Measurements from ENCODE around the gene TSSC4.
"Not testable (repeated sequence)": the region's sequence is repeated elsewhere in the genome, so short reads cannot be mapped to it uniquely, and the experiment has no call there.

Gene TSSC4

DNA sequence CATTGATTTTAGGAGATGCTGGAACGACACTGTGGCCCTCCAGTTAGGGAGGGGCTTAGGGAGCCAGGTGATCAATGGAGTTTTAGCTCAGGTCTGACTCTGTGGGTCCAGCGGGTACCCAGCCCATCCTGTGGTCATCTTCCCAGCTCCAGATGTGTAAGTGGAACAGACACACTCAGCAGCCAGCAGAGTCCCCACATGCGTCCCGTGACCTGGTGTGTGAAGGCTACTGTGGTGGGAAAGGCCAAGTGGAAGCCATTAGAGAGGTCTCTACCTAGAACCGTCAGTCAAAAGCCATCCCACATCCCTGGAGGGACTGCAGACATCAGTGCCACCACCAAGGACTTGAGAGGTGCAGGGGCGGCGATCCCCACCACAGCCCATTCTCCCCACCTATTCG, 43.3 kb upstream of the TSSC4 start:
- Histone ChIP-seq H2AFZ (ENCODE audit: low read depth) (no peak overlapping the region), H3K27me3 (ENCODE audit: insufficient read depth, low read depth) (peaks cover 91% of the 10 kb centered on the region), H3K4me2 (no peak overlapping the region), H3K27ac (no peak overlapping the region), H4K20me1 (ENCODE audit: insufficient read depth) (no peaks in the 10 kb centered on the region), H3K9ac (no peak overlapping the region), H3K36me3 (ENCODE audit: insufficient read depth) (no peaks in the 10 kb centered on the region), H3K4me1 (ENCODE audit: low read depth, poor library complexity, severe bottlenecking) (no peaks in the 10 kb centered on the region), H3K4me3 (IDR thresholded peaks at IDR 0.05; ENCODE audit: insufficient read depth, low read depth, low read length) (no peak overlapping the region), H3K79me2 (ENCODE audit: insufficient read depth, low read depth) (no peaks in the 10 kb centered on the region)
- TF ChIP-seq, protein P1, sequence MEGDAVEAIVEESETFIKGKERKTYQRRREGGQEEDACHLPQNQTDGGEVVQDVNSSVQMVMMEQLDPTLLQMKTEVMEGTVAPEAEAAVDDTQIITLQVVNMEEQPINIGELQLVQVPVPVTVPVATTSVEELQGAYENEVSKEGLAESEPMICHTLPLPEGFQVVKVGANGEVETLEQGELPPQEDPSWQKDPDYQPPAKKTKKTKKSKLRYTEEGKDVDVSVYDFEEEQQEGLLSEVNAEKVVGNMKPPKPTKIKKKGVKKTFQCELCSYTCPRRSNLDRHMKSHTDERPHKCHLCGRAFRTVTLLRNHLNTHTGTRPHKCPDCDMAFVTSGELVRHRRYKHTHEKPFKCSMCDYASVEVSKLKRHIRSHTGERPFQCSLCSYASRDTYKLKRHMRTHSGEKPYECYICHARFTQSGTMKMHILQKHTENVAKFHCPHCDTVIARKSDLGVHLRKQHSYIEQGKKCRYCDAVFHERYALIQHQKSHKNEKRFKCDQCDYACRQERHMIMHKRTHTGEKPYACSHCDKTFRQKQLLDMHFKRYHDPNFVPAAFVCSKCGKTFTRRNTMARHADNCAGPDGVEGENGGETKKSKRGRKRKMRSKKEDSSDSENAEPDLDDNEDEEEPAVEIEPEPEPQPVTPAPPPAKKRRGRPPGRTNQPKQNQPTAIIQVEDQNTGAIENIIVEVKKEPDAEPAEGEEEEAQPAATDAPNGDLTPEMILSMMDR (conservative IDR thresholded peaks at IDR 0.05; ENCODE audit: low read depth, low read length), result no peak

DNA sequence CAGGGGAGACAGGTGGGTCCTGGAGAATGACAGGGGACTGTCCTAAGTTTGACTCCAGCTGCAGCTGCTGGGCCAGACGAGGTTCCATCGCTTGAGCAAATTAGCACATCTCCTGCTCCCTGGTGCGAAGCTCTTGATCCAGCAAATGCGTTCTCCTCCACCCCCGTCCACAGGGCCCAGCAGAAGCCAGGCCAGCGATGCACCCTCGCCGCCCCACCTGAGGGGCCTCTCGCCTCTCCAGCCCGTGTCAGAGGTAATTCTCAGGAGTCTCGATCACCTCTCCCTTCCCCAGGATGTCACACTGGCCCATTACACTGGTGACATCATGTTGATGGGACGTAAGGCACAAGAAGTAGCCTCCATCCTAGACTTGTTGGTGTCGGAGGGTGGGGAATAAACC, 42.9 kb upstream of the TSSC4 start:
- not testable (repeated sequence) for H3K79me2 ChIP-seq (ENCODE audit: insufficient read depth, low read depth); H4K20me1 ChIP-seq (ENCODE audit: insufficient read depth); H3K4me1 ChIP-seq (ENCODE audit: low read depth, poor library complexity, severe bottlenecking); H3K27ac ChIP-seq; H3K4me3 ChIP-seq (IDR thresholded peaks at IDR 0.05; ENCODE audit: insufficient read depth, low read depth, low read length); H3K36me3 ChIP-seq (ENCODE audit: insufficient read depth); H3K4me2 ChIP-seq; H3K9ac ChIP-seq; H2AFZ ChIP-seq (ENCODE audit: low read depth)
- peaks cover 91% of the 10 kb centered on the region for H3K27me3 ChIP-seq (ENCODE audit: insufficient read depth, low read depth)

DNA sequence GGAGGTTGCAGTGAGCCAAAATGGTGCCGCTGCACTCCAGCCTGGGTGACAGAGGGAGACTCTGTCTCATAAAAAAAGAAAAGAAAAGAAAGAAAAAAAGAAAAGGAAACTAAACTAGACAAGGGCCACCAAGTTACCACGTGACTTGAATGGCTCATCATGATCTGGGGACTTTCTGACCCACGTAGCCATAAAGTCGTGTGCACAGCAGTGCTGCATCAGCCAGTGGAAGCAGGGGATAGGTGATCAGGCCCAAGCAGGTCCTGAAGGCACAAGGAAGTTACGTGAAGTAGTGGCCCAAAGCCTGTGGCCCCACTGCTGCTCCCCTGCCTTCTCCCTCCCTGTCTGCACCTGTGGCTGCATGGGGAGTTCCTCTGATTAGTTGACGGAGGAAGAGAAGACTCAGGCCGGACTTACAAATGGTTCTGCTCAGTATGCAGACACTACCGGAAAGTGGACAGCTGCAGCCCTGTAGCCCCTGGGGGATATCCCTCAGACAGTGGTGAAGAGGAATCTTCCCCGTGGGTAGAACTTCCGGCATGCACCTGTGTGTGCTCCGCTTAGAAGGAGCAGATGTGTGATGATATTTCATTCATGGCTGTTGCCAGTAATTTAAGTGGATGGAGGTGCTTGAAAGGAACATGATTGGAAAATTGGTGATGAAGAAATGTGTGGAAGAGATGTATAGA, 41.7 kb upstream of the TSSC4 start:
- H3K4me2 ChIP-seq, result no peak overlapping the region
- no peaks in the 10 kb centered on the region for H3K4me1 ChIP-seq (ENCODE audit: low read depth, poor library complexity, severe bottlenecking)
- no peak overlapping the region for H3K4me3 ChIP-seq (IDR thresholded peaks at IDR 0.05; ENCODE audit: insufficient read depth, low read depth, low read length)
- H3K27me3 ChIP-seq (ENCODE audit: insufficient read depth, low read depth), result peaks cover 90% of the 10 kb centered on the region
- H2AFZ ChIP-seq (ENCODE audit: low read depth), result no peak overlapping the region
- TF ChIP-seq, protein P1 (conservative IDR thresholded peaks at IDR 0.05; ENCODE audit: low read depth, low read length), result no peak
- no peak overlapping the region for H3K27ac ChIP-seq
- H3K79me2 ChIP-seq (ENCODE audit: insufficient read depth, low read depth), result no peaks in the 10 kb centered on the region
- no peaks in the 10 kb centered on the region for H3K36me3 ChIP-seq (ENCODE audit: insufficient read depth)
- H4K20me1 ChIP-seq (ENCODE audit: insufficient read depth), result no peaks in the 10 kb centered on the region
- H3K9ac ChIP-seq, result no peak overlapping the region

DNA sequence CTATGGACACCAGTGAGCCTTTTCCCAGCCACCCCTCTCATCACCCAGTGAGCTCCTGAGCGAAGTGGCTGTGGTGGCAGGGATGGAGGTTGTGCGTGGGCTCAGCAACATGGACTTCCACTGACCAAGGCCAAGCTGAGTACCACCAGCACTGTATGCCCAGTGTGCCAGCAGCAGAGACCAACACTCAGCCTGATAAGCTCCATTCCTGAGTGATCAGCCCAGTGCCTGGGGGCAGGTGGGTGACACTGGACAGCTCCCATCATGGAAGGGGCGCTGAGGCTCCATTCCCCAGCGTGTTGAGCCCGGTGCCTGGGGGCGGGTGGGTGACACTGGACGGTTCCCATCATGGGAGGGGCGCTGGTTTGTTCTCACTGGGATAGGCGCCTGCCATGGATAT, 41.0 kb upstream of the TSSC4 start:
- no peak overlapping the region for H3K4me3 ChIP-seq (IDR thresholded peaks at IDR 0.05; ENCODE audit: insufficient read depth, low read depth, low read length)
- no peak overlapping the region for H2AFZ ChIP-seq (ENCODE audit: low read depth)
- no peak overlapping the region for H3K4me2 ChIP-seq
- H3K4me1 ChIP-seq (ENCODE audit: low read depth, poor library complexity, severe bottlenecking), result no peaks in the 10 kb centered on the region
- H3K79me2 ChIP-seq (ENCODE audit: insufficient read depth, low read depth), result no peaks in the 10 kb centered on the region
- no peaks in the 10 kb centered on the region for H4K20me1 ChIP-seq (ENCODE audit: insufficient read depth)
- H3K27ac ChIP-seq, result no peak overlapping the region
- no peaks in the 10 kb centered on the region for H3K36me3 ChIP-seq (ENCODE audit: insufficient read depth)
- TF ChIP-seq, protein P1 (conservative IDR thresholded peaks at IDR 0.05; ENCODE audit: low read depth, low read length), result no peak
- no peak overlapping the region for H3K9ac ChIP-seq
- H3K27me3 ChIP-seq (ENCODE audit: insufficient read depth, low read depth), result peaks cover 90% of the 10 kb centered on the region

DNA sequence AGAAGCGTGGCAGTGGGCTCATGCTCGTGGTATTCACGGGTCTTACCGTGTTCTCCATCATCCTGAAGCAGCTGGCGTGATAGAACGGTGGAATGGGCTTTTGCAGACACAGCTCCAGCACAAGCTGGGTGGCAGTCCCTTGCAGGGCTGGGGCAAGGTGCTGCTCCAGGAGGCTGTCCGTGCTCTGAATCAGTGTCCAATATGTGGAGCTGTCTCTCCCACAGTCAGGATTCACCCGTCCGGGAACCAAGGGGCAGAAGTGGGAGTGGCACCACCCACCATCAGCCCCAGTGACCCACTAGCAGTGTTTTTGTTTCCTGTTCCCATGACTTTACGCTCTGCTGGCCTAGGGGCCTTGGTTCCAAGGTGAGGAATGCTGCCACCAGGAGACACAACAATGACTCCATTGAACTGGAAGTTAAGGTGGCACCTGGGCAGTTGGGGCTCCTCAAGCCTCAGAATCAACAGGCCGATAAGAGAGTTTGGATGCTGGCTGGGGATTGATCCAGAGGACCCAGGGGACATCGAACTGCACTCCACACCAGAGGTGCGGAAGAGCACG, 40.4 kb upstream of the TSSC4 start:
- H4K20me1 ChIP-seq (ENCODE audit: insufficient read depth), result no peaks in the 10 kb centered on the region
- H3K79me2 ChIP-seq (ENCODE audit: insufficient read depth, low read depth), result no peaks in the 10 kb centered on the region
- H2AFZ ChIP-seq (ENCODE audit: low read depth), result no peak overlapping the region
- no peak overlapping the region for H3K9ac ChIP-seq
- H3K4me2 ChIP-seq, result no peak overlapping the region
- H3K4me3 ChIP-seq (IDR thresholded peaks at IDR 0.05; ENCODE audit: insufficient read depth, low read depth, low read length), result no peak overlapping the region
- no peaks in the 10 kb centered on the region for H3K4me1 ChIP-seq (ENCODE audit: low read depth, poor library complexity, severe bottlenecking)
- TF ChIP-seq, protein P1 (conservative IDR thresholded peaks at IDR 0.05; ENCODE audit: low read depth, low read length), result no peak
- peaks cover 90% of the 10 kb centered on the region for H3K27me3 ChIP-seq (ENCODE audit: insufficient read depth, low read depth)
- no peak overlapping the region for H3K27ac ChIP-seq
- no peaks in the 10 kb centered on the region for H3K36me3 ChIP-seq (ENCODE audit: insufficient read depth)
